SU-DHL-6 (cell line): Measurements from ENCODE around the gene AGPAT4.

Experiments
- EZH2phosphoT487 ChIP-seq: fragments of 200-600 bp; sonication (generic), shearing (Covaris generic); conservative IDR thresholded peaks from 2 replicates; pipeline ENCODE4 v1.6.1; 2018; ENCODE audit warnings: mild to moderate bottlenecking, antibody characterized with exemption, low read length, moderate library complexity, mixed read lengths
- TF ChIP-seq, protein P1 (sequence below): fragments of 200-600 bp; sonication (generic); IDR thresholded peaks from one replicate; pipeline ENCODE4 v1.5.1; 2017; ENCODE audit warnings: antibody characterized with exemption, mild to moderate bottlenecking, low read length, moderate library complexity; ENCODE audit not compliant: insufficient read depth, poor library complexity, severe bottlenecking

DNA sequence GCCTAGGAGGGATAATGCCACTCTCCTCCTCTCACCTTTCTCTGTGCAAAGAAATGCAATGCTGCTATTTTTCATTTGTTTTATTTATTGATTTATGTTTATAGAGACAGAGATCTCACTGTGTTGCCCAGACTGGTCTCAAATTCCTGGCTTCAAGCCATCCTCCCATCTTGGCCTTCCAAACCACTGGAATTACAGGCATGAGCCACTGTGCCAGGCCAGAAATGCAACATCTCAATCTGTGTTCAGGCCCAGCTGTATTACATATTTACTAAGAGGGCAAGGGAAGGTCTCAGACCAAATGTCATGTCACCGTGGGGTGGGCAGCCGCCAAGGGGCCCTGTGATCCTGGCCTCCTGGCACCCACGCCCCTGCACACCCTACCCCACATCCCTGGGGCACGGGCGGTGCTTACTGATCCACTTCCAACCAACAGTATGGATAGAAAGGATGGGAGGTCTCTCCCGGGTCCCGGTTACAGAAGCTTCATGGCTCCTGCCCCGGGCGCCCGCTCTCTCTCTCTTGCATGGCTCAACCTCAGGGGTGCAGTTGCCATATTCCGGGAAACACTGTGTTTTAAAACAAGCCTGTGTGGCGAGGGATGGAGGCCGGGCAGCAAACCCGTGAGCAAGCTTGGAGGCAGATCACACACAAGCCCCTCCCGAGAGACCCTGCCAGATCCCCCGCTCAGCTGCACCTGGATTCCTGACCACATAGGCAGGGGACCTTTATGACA lies 111.8 kb downstream of the AGPAT4 start:
- TF ChIP-seq, protein P1, sequence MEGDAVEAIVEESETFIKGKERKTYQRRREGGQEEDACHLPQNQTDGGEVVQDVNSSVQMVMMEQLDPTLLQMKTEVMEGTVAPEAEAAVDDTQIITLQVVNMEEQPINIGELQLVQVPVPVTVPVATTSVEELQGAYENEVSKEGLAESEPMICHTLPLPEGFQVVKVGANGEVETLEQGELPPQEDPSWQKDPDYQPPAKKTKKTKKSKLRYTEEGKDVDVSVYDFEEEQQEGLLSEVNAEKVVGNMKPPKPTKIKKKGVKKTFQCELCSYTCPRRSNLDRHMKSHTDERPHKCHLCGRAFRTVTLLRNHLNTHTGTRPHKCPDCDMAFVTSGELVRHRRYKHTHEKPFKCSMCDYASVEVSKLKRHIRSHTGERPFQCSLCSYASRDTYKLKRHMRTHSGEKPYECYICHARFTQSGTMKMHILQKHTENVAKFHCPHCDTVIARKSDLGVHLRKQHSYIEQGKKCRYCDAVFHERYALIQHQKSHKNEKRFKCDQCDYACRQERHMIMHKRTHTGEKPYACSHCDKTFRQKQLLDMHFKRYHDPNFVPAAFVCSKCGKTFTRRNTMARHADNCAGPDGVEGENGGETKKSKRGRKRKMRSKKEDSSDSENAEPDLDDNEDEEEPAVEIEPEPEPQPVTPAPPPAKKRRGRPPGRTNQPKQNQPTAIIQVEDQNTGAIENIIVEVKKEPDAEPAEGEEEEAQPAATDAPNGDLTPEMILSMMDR = no peak
- no peak for TF ChIP-seq EZH2phosphoT487
